Measurements from ENCODE around the gene FBXO45. TPM values are rescaled to one million over a fixed set of nuclear protein-coding genes. Genes with fewer than 3 reads are reported as not detected.

The FBXO45 gene
- total and polyA plus RNA-seq, 2 donors (not counting 1 experiment from before 2014, with no cell fraction given): 0.98 to 4.7 TPM

DNA sequence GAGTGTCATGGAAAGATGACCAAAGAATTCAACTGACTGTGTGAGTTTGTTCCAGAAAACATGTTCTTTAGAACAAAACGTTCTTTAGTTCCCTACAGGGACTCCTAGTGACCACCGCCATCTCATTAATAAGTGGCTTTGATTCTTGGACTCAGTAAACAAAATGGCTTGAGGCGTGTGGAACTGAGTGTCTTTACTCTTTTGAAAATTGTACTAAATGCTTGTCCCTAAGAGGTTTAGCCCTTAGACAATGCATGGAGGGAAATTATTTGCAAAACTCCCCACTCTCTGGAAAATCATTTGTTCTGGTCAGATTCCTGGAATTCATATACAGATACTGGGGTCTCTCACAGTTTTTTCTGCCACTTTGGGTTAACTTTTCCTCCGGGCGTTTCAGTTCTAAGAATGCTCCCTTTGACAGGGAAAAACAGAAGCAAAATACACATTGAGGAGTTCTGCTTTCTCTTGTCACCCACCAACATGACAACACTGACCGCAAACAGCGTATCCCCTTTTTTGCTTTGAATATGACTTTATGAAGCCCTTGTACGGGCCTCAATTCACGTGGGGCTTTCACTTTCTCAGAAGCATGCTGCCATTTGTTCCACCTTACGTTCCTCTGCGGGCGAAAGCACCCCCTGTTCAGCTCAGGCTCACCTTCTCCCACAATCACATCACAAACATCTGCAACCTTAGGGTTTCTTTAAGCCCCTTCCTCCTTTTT, 55.8 kb downstream of the FBXO45 start:
- CTCF ChIA-PET: interaction anchor here (0.8 to 1.1 kb wide), 3 partner anchors 13 to 69 kb away, joined by 3 to 5 read pairs (median 3); no protein-coding TSS in a partner anchor
- Mint-ChIP-seq H3K4me3 (peak overlapping the region; percentile 76), H3K9me3 (ENCODE audit: insufficient read depth) (no peaks in the 10 kb centered on the region), H3K4me1 (peaks cover 18% of the 10 kb centered on the region), H3K27me3 (no peaks in the 10 kb centered on the region), H3K27ac (peak overlapping the region; percentile 79)
- Histone ChIP-seq H3K27me3 (replicated peaks in 1 of 4; ENCODE audit: control extremely low read depth in 1 of 4, control insufficient read depth in 3 of 4, insufficient read depth in 4 of 4, low read length in 3 of 4) (no peaks in the 10 kb centered on the region), H3K9ac (ENCODE audit: low read length) (peak overlapping the region; percentile 39), H3K4me2 (replicated peaks; ENCODE audit: low read depth, low read length, poor library complexity, severe bottlenecking) (peak overlapping the region; percentile 64), H3K4me3 (ENCODE audit: control extremely low read depth in 1 of 5, extremely low read depth in 1 of 5, insufficient read depth in 1 of 5, low read depth in 2 of 5, low read length in 4 of 5) (peak overlapping the region; percentile 14 to 48 (median 21)), H3K36me3 (replicated peaks in 1 of 2; ENCODE audit: control extremely low read depth in 1 of 2, control insufficient read depth in 1 of 2, extremely low read depth in 1 of 2, insufficient read depth in 2 of 2, low read length in 1 of 2) (no peaks in the 10 kb centered on the region), H3K27ac (ENCODE audit: low read length in 2 of 2) (peak overlapping the region; percentile 37 to 48), H3K79me2 (ENCODE audit: control insufficient read depth, insufficient read depth, low read length) (no peaks in the 10 kb centered on the region), H3K9me3 (ENCODE audit: control extremely low read depth in 1 of 3, control insufficient read depth in 2 of 3, insufficient read depth in 1 of 3, low read length in 2 of 3) (peaks cover 0 to 7% (median 0%) of the 10 kb centered on the region in 3 donors), H4K20me1 (ENCODE audit: control insufficient read depth, insufficient read depth, low read length, poor library complexity, severe bottlenecking) (no peaks in the 10 kb centered on the region), H3K4me1 (ENCODE audit: control insufficient read depth in 2 of 2, insufficient read depth in 2 of 2, low read length in 2 of 2) (peaks cover 11 to 22% of the 10 kb centered on the region in 2 donors), H2AFZ (ENCODE audit: insufficient read depth, low read depth, low read length, poor library complexity, severe bottlenecking) (peak overlapping the region; percentile 71)
- ATAC-seq (ENCODE audit: low read depth) (peak; percentile 87), DNase-seq (peak; percentile 85)
- WGBS (ENCODE audit: insufficient coverage): 2% methylated on average over 7 of the region's 12 CpGs
- POLR2A ChIA-PET: interaction anchor here (0.7 to 1.1 kb wide), 2 partner anchors 20 to 52 kb away, joined by 3 to 5 read pairs; no protein-coding TSS in a partner anchor
- TF ChIP-seq EZH2 (IDR thresholded peaks at IDR 0.05; ENCODE audit: borderline replicate concordance, insufficient read depth, low read depth, low read length, poor library complexity, severe bottlenecking): no peak
- TF ChIP-seq CTCF (IDR thresholded peaks at IDR 0.05): no peak
- intact Hi-C loops (cut with micrococcal nuclease): loop anchor here (1.0 to 2.0 kb wide), 3 partner anchors 8 to 19 kb away; no protein-coding TSS in a partner anchor

DNA sequence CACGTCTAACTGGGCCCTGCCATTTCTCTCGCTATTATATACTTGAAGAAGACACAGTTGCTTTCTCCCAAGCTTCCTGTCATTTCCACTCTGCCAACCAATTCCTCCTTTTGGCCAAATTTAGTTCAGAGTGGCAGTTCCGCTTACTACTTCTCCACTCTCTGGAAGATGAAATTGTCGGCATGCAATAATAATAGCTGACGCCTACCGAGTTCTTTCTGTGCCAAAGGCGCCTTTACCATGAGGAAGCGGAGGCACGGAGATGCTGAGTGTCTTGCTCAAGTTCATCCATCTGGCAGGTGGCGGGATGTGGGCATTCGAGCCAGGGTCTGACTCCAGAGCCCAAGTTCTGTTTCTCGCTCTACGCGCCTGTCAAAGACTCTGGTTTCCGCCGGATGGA, 56.4 kb downstream of the FBXO45 start:
- DNase-seq: no peak
- H3K27ac ChIP-seq (ENCODE audit: low read length in 2 of 2): peak overlapping the region; percentile 37 to 48

More for the DNA sequence above, 56.4 kb downstream of the FBXO45 start:
- CTCF ChIA-PET: interaction anchor here (0.8 to 1.0 kb wide), 2 partner anchors 15 to 68 kb away, joined by 3 read pairs; no protein-coding TSS in a partner anchor
- Mint-ChIP-seq H3K4me3 (peak overlapping the region; percentile 76), H3K27ac (peak overlapping the region; percentile 79), H3K4me1 (peaks cover 22% of the 10 kb centered on the region), H3K9me3 (ENCODE audit: insufficient read depth) (no peaks in the 10 kb centered on the region), H3K27me3 (no peaks in the 10 kb centered on the region)
- TF ChIP-seq EZH2 (IDR thresholded peaks at IDR 0.05; ENCODE audit: borderline replicate concordance, insufficient read depth, low read depth, low read length, poor library complexity, severe bottlenecking) (no peak), CTCF (IDR thresholded peaks at IDR 0.05) (no peak)
- POLR2A ChIA-PET: no interaction called here
- no peaks in the 10 kb centered on the region for H3K27me3 ChIP-seq (replicated peaks in 1 of 4; ENCODE audit: control extremely low read depth in 1 of 4, control insufficient read depth in 3 of 4, insufficient read depth in 4 of 4, low read length in 3 of 4)
- H3K9me3 ChIP-seq (ENCODE audit: control extremely low read depth in 1 of 3, control insufficient read depth in 2 of 3, insufficient read depth in 1 of 3, low read length in 2 of 3): peaks cover 0 to 7% (median 0%) of the 10 kb centered on the region in 3 donors
- H3K9ac ChIP-seq (ENCODE audit: low read length): peak overlapping the region; percentile 39
- H3K79me2 ChIP-seq (ENCODE audit: control insufficient read depth, insufficient read depth, low read length): no peaks in the 10 kb centered on the region
- no peak for ATAC-seq (ENCODE audit: low read depth)
- H3K4me1 ChIP-seq (ENCODE audit: control insufficient read depth in 2 of 2, insufficient read depth in 2 of 2, low read length in 2 of 2): peaks cover 11 to 26% of the 10 kb centered on the region in 2 donors
- intact Hi-C loops (cut with micrococcal nuclease): loop anchor here (1.0 to 2.0 kb wide), 3 partner anchors 7 to 18 kb away; no protein-coding TSS in a partner anchor
- peak overlapping the region; percentile 64 for H3K4me2 ChIP-seq (replicated peaks; ENCODE audit: low read depth, low read length, poor library complexity, severe bottlenecking)
- peak overlapping the region; percentile 71 for H2AFZ ChIP-seq (ENCODE audit: insufficient read depth, low read depth, low read length, poor library complexity, severe bottlenecking)
- H4K20me1 ChIP-seq (ENCODE audit: control insufficient read depth, insufficient read depth, low read length, poor library complexity, severe bottlenecking): no peaks in the 10 kb centered on the region
- peak overlapping the region in 3 of 5 experiments; percentile 14 to 48 (median 21) for H3K4me3 ChIP-seq (ENCODE audit: control extremely low read depth in 1 of 5, extremely low read depth in 1 of 5, insufficient read depth in 1 of 5, low read depth in 2 of 5, low read length in 4 of 5)
- no peaks in the 10 kb centered on the region for H3K36me3 ChIP-seq (replicated peaks in 1 of 2; ENCODE audit: control extremely low read depth in 1 of 2, control insufficient read depth in 1 of 2, extremely low read depth in 1 of 2, insufficient read depth in 2 of 2, low read length in 1 of 2)
- WGBS (ENCODE audit: insufficient coverage): 97% methylated on average over 13 of the region's 16 CpGs
